Erythroblast (primary cell): ENCODE measurements around the gene CASP10.

Experiments
- GATA1 ChIP-seq: IDR thresholded peaks from 2 replicates; pipeline ENCODE4 v1.6.1; 2011; ENCODE audit warnings: low read depth, mild to moderate bottlenecking, control low read depth, low read length, moderate library complexity
- POLR2A ChIP-seq: IDR thresholded peaks from 2 replicates; pipeline ENCODE4 v1.6.1; 2011; ENCODE audit warnings: mild to moderate bottlenecking, low read length

GRCh38 chr2:201266629-201267028 is 83.7 kb downstream of the CASP10 start:
- no peak for TF ChIP-seq POLR2A
- no peak for TF ChIP-seq GATA1
